Brain pericyte (primary cell): Measurements from ENCODE around the gene ITPR3.
"Not testable (repeated sequence)": the region's sequence is repeated elsewhere in the genome, so short reads cannot be mapped to it uniquely, and the experiment has no call there.

Experiments used
- DNase-seq: peaks from one replicate; pipeline ENCODE4 v3.0.0-alpha.2; 2012; ENCODE audit warnings: low read depth, low spot score

ITPR3 gene

DNA sequence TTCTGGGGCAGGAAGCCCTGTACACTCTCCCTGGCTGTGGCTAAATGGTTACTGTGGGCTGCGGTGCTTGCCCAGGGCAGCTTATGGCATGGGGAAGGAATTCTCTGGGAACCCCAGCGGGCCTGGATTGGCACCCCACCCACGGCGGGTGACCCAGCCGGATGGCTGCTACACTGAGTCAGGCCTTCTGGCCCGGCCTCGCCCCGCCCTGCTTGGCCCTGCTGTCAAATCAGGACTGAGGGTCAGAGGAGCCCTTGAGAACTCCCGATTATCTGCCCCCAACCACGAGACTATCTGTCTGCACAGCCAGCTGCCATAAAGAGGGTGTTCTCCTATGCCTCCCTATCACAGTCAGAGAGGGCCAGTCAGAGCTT is 7.3 kb upstream of the ITPR3 start:
- DNase-seq = no peak

DNA sequence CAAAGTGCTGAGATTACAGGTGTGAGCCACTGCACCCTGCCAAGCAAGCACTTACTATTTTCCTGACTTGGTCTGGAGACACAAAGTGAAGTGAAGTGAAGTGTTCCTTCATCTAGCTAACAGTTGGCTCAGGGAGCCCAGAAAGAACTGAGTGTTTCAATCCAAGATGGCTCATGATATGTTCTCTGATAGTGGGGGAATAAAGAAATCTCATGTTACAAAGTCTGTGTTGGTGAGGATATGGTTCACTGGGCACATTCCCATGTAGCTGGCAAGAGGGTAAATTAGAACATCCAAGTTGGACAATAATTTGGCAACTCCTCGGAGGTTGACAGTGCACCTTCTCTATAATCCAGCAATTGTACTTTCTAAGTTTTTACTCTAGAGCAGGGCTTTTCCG is 5.0 kb upstream of the ITPR3 start:
- no peak for DNase-seq

DNA sequence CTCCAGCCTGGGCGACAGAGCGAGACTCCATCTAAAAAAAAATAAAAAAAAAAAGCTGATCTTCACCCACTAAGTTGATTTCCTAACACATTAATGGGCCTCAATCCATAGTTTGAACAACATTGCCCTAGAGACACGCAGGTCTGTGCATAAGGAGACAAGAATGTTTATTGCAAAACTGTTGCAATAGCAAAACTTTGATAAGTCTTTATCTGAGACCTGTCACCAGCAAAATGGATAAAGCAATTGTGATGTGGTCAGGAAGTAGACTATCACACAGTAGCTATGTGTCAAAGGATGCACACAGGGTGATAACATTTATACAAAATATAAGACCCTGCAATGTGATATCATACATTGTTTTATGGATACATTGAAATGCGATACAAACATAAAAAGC is 4.2 kb upstream of the ITPR3 start:
- DNase-seq = no peak

DNA sequence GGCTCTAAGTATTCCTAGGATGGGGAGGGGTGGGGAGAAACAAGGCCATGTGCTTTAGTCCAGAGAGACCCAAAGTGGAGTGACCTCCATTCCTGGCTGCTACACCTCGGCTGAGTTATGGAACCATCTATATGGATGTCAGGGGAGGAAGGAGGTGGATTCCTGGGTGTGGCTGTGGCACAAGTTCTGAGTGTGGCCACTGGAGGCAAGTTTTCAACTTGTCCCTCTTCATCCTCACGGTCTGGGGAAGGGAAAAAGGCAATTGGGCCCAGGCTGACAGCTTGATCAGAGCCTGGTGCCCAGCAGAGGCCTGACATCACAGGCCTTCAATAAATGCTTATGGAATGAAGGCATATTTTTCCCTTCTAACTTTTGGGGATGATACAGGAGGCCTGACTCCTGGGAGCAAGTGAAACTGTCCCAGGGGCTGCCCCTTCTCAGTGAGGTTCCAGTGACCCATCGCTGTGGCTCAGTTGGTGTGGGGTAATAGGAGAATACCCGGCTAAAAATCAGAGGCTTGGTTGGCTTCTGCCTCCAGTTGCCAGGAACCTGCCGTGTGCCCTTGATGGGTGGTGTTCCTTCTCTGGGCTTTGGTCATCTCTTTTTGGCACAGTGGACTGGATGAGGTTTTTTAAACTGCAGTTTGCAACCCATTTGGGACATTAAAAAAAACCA is 1.8 kb upstream of the ITPR3 start:
- no peak for DNase-seq

DNA sequence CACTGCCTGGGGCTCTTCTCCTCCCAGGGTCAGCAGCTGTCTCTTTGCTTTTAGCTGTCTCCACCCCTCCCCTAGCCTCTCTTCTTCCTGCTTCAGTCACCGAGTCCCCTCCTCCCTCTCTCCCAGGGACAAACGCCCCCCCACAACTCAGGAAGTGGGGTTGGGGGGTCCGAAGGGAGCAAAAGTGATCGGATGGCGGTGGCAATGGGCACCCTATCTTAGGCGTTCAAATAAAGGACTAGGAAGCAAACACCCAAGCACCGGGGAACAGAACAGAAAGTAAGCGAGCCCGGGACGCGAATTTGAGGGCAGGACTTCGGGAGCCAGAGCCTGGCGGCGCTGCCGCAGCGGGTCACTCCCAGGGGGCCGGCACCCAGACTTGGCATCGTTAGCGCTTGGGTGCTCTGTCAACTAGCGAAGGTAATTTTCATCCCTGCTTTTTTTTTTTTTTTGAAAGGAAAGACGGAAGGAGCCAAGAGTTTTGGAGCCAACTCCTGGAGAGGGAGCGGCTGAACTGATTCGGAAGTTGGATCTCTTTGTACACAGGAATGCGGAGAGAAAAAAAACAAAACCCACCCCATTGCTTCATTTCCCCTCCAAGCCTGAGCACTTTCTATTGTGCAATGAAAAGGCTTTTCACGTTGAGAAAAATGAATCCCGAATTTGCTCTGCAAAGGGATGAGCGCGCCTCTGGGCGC is 815 bp upstream of the ITPR3 start:
- DNase-seq = no peak

DNA sequence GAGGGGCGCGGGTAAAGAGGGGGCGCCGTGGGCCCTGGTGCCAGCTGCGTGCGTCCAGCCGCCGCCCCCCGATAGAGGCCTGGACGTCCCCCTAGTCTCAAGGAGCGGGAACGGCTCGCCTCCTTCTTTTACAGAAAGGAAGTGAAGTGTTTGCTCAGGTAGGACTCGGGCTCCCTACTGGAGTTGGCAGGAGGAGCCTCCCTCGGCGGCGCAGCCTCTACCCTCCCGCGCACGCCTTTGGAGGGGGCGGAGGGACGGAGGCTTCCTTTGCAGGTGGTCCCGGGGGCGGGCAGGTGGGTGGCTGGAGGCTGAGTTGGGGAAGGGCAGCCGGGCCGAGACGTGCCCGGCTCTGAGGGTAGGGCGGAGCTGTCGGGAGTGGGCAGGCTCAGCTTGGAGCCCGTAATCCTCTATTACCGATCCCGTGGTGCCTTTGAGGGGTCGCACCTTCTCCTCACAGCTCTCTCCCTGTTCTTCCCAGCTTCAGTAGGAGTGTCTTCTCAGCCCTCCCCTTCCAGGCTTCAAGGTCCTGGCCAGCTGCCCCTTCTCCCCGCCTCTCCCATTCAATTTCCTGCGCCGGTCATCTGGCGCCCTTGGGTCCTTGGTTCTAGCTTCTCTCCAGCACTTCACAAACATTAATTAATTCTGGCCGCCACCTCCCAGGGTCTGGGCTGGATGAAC is 728 bp downstream of the ITPR3 start:
- DNase-seq = no peak

DNA sequence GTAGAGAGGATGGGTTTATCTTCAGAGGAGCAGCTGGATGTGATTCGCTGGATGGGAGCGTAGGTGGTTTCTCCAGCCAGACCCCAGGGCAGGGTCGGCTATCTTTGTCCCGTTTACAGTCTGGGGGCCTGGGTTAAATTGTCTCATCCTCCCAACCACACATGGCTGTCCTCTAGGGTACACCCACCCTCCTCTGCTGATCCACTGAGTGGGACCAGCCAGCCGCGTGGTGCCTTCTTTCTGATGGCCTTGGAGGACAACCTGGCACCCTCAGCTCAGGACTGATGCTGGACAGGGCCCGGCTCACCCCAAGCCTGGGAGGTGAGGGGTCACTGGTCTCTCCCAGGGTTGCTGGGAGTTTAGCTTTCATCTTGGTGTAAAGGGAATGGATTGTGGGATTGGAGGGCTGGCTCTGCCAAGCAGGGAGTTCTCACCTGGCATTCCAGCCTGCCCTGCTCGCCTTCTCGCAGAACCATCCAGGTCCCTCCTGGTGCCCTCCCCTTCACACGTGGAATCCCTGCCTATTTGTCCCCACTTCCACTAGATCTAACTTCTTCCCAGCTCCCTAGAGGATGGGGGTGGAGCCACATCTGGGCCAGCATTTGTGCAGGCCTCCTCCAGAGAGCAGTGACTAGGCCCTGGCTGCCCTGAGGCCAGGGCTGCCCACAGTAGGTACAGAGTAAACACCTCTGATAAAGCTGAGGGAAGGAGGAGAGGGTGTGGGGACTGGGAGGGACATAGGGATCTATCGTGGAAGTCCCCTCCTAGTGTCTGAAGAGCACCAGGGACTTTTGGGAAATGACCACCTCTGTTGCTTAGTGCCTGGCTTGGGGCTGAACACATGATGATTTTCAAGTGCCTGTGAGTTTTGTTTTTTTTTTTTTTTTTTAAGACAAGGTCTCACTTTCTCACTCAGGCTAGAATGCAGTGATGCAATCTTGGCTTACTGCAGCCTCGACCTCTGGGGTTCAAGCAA is 1.6 kb downstream of the ITPR3 start:
- no peak for DNase-seq

DNA sequence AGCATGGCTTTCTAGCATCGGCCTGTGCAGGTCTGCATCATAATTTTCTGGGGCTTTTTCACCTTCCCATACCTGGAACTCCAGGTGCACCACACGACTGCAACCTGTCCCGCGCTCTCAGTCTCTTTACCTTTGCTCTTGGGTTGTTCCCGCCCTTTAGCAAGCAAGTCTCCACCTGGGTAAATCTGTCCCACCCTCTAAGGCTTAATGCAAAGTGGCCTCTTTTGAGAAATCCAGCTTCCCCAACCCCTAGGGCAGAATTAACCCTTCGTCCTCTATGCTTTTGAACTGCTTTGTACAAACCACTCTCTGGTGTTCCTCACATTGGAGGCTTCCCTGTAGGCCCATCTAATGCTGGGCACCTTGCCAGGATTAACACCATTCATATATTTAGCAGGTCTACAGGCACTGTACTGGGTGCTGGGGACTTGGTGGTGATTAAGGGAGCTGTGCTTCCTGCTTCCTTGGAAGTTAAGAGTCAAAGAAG is 2.8 kb downstream of the ITPR3 start:
- no peak for DNase-seq

DNA sequence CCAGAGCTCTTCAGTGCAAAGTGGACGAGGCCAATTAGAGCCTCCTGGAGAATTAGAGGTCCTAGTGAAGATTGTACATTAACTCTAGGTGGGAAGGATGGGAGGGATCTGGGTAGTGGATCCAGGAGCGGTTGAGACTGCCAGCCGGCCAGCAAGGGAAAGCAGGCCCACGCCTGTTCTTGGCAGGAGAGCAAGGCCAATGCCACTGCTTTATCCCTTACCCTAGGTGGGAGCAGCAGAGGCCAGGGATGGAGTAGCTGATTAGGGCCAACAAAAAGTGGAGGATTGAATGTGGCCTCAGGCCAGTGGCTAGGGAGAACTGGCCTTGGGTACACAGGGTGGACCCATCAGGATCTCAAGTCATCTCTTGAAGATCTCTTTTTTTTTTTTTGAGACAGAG is 3.7 kb downstream of the ITPR3 start:
- DNase-seq = no peak

DNA sequence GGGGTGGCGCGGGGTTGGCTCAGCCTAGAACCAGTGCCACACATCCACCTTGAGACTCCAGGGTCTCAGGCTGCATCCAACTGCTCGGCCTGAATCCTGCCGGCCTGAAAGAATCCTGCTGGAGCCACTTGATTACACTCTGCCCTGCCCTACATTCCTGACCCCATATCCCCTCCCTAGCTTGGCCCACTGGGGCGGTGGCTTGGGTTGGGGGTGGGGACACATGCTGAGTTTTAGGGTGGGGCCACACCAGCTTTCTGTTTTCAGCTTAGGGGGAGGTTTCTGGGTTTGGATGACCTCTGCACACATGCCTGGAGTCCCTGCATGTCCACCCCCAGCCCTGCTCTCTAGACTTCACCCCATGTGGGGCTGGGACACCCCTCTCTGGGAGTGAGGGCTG is 6.8 kb downstream of the ITPR3 start:
- no peak for DNase-seq

DNA sequence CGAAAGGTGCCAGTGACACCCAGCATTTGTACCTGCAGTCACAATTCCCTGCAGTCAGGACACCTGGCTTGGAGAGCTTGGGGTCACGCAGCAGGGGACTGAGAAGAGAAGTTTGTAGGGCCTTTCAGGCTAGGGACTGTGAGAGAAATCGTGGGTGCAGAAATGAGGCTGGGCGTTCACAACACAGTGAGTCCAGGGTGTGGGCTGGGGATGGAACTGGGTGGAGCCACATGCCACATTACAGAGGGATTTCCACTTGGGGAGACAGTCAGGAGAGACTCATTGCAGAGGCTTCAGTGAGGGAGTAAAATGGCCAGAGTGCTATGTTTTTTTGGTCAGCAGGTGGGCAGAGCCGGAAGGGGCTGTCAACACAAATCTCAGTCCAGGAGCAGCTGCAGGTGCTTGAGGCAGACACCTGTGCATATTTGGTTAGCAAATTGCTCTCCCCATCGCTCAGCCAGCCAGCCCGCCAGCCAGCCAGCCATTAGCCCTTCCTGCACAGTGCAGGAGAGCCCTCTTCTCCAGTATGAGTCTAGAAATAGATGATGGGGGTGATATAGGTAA is 7.4 kb downstream of the ITPR3 start:
- DNase-seq = no peak

DNA sequence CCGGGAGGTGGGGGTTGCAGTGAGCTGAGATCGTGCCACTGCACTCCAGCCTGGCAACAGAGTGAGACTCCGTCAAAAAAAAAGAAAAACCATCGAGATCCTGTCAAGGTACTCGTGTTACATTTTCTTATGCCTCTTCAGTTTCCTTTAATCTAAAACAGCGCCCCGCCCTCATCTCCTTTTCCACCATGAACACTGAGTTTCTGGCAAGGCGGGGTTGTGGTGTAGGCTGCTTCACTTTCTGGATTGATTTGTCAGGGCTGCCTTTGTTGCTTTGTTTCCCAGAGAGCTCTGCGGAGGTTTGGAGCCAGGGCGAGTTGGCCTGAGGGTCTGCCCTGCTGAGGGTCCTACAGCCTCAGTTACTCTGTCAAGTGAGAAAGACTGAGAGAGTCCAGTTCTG is 8.9 kb downstream of the ITPR3 start:
- DNase-seq = no peak

DNA sequence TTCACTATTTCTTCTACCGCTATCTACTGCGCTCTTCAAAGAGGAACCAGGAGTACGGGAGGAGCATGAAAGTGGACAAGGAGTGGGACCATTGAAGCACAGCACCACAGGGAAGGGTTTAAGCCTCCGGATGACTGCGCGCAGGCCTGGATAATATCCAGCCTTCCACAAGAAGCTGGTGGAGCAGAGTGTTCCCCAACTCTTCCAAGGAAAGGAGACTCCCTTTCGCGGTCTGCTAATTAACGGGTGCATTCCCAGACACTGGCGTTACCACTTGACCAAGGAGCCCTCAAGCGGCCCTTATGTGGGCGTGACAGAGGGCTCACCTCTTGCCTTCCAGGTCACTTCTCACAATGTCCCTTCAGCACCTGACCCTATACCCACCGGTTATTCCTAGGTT is 10.4 kb downstream of the ITPR3 start:
- not testable (repeated sequence) for DNase-seq

DNA sequence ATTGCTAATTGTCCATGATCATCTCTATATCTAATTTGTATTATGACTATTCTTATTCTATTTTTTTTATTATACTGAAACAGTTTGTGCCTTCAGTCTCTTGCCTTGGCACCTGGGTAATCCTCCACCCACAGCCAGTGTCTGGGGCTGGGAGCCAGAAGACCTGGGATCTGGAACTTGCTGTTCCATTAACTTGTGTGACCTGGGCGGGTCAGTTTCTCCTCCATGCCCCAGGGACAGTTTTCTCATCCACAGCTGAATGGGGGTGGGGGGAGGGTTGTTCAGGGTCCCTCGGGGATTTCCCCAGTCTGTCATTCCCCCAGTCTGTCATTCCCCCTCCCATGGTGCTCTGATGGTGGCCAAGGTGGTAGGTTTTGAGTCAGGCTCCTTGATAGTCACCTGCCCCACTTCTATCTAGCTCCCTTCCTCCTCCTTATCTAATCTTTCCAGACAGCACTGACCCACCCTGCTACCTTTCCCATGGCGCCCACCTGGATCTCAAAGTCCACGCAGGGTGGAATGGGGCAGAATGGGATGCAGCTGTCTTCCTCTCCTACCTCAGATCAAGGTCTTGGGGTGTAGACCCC is 10.9 kb downstream of the ITPR3 start:
- DNase-seq = no peak

DNA sequence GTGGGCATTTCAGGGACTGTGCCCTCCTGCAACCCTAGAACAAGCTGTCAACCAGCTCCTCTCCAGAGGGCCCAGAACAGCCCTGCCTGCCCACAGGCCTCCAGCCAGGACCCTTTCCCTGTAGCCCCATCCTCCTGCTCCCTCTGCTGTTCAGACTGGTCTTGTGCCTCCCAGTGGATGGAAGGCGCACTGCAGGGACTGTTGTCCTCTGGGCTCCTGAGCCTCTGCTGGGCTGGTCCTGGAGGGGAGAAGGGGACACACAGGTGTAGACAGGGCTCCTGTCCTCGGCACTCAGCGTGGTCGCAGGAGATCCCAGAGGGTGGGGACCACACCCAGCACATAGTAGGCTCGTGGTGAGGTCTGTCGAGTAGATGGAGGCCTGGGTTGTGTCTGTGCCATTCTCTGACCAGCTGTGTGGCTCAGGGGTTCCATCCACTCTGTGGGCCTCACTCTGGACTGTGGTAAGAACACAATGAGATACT is 11.5 kb downstream of the ITPR3 start:
- no peak for DNase-seq

DNA sequence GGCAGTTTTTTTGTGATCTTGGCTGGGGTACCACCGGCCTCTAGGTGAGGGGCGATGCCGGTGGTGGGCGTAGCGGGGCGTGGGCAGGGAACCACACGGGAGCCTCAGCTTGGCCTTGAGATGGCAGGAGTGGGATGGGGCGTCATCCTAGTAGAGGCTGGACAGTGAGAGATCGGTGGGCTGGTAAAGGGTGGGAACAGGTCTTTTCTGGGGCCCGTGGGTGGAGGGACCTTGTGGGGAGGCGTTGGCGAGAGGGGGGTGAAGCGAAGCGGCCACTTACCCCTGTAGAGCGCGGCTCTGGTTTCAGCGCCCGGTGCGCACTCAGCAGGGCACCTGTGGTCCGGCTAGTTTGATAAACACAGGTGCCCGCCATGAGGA is 12.0 kb downstream of the ITPR3 start:
- no peak for DNase-seq

DNA sequence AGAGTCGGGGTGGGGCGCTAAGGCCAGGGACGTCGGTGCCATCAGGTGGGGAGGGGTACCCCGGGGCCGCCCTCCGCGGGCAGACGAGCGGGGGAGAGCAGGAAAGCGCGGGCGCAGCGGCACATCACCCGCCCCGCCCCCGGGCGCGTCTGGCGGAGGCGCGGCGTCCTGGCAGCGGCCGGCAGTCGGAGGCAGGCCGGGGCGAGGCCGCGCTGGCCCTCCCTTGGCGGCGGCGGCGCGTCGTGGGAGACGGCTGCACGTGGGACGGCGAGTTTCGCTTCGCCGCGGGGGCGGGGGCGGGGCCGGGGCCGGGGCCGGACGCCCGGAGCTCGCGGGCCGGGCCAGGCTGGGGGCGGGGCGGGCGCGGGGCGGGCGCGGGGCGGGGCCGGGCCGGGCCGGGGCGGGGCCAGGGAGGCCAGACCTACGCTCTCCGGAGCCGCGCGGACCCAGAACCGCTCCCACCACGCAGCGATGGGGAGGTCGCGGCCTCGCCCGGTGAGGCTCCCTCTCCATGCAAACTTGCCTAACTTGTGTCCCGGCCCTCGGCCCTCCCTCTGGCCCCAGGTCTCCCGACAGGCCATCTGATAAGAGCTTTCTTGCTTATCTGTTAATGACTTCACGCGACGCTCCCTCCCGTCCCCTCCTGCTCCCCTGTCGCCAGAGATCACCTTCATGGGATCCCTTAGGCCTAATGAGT is 12.5 kb downstream of the ITPR3 start:
- no peak for DNase-seq

DNA sequence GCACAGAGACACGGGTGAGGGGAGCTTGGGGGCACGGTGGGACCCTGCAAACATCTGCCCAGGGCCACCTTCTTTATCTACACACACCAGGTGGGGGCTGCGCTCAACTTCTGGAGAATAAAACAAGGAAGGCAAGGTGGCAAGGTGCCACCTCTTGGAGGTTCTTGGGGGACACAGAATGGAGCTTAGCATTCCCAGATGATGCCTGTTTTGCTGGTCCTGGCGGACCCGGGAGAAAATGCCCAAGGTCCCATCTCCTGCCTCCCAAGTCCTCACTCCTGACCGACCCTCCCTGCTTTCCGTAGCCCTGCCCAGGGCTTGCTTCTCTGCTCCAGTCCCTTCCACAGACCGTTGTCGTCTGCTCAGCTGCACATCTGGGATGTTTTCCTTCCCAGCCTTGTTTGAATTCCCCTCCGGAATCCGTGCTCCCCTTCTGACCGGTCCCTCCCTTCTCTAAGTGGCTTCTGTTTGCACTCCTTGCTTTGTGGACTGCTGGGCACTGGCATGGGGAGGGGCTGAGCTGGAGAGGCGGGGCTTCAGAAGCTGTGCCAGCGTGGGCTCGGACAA is 13.1 kb downstream of the ITPR3 start:
- DNase-seq = no peak

DNA sequence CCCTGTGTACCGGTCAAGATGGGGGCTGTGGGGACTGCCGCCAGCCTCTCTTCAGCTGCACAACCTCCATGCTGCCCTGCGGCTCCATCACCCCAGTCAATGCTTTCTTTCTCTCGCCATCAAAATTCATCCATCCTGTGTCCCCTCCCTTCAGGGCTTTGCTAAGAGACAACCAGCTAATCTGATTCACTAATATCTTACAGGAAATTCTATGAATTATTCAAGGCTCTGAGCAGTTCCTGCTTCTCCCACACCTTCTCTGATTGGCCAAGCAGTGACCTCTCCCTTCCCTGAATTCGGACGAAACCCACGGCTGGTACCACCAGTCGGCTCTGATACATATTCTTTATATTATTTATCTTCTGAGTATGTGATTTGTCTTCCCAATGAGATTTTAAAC is 13.8 kb downstream of the ITPR3 start:
- no peak for DNase-seq

DNA sequence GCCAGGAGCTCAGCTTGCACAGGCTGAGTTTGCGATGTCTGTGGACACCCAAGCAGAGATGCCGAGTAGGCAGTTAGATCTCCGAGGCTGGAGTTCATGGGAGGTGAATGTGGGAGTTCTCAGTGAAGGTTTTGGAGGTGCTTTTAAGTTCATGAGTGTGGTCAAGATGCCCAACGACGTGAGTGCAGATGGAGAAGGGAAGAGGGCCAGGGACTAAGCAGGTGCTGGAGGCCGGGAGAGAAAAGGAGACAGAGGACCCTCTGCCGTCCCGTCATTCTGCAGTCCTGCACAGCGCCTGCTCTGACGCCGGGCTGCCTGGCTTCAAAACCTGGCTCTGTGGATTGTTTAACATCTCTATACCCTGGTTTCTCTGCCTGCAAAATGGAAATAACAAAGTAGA is 15.5 kb downstream of the ITPR3 start:
- DNase-seq = no peak
